ENCODE measurements around the gene RNF182. TPM values are rescaled to one million over a fixed set of nuclear protein-coding genes. Genes with fewer than 3 reads are reported as not detected.
"Not testable (repeated sequence)": the region's sequence is repeated elsewhere in the genome, so short reads cannot be mapped to it uniquely, and the experiment has no call there.

Gene RNF182
- total RNA-seq, 1 donor from 2014 or later = under 0.01 TPM

DNA sequence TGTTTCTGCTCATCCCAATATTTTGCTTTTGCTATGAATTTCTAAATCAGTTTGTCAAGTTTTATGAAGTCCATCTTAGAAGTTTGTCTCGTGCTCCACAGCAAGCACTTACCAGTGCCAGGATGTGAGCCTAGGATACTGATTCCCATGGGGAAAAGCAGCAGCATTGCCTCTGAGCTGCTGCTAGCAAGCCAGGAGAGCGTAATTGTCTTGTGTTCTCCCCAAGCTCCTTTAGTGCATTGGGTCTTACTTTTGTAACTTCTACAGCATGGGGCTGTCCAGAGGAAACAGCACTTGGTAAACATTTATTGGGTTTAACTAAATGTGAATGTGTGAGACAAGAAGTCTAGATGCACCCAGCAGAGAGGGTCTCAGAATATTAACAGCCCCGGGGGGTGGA, 76.1 kb downstream of the RNF182 start:
- peak in 1 of 2 donors; percentile 5 for DNase-seq (ENCODE audit: low read depth in 2 of 2)

DNA sequence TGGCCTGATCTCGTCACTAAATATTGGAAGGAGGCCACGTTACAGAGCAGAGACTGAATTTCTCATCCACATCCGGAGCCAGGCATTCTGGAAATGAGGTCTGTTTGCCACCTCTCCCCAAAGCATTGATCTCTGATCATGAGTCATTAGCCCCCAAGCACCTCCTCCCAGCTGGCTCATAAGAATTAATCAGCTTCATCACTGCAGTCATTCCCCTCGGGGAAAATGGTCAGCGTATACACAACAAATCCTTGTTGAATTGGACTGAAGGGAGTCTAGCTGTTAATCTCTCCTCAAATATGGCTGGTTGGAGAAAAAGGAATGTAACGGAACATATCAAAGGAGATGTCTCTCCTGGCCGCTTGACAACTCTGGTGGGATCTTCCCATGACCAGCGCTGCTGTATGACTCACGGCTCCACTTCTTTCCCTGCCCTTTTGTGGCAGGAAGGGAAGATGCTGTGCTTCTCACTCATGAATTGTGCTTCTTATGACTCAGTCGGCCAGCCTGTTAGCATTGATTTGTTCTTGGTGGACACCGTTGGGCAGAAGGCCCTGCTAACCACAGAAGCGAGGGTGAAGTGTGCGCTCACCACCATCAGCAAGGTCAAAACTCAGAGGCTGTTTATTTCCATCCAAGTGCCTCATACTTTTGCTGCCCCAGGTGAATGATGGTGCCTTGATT, 76.7 kb downstream of the RNF182 start:
- DNase-seq (ENCODE audit: low read depth in 2 of 2) = peak in 1 of 2 donors; percentile 92

- no peak for DNase-seq (ENCODE audit: low read depth in 2 of 2)
Observed at GRCh38 chr6:14002176-14002947, 77.6 kb downstream of the RNF182 start.

DNA sequence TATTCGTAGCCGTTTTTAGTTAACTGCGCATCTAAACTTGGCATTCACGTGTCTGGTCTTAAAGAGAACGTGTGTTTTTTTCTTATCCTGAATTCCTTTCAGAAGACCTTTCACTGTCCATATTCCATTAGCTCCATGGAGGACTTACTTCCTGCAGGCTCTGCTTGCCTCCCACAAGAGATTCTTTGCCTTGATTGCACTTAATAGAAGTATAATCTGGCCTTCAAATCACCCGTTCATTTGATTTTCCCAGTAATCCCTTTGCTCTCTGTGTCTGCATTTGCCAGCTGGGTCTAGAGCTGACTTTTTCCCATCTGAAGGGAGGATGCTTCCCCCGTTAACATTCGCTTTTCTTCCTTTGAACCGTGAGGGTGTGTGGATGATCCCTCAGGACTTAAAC, 79.5 kb downstream of the RNF182 start:
- DNase-seq (ENCODE audit: low read depth in 2 of 2) = no peak

- no peak for DNase-seq (ENCODE audit: low read depth in 2 of 2)
Observed at GRCh38 chr6:14008809-14009208, 84.1 kb downstream of the RNF182 start.

GRCh38 chr6:14009431-14009830, 84.7 kb downstream of the RNF182 start:
- DNase-seq (ENCODE audit: low read depth in 2 of 2) = no peak

GRCh38 chr6:14010275-14010674, 85.5 kb downstream of the RNF182 start:
- no peak for DNase-seq (ENCODE audit: low read depth in 2 of 2)

GRCh38 chr6:14012313-14013030, 87.7 kb downstream of the RNF182 start:
- DNase-seq (ENCODE audit: low read depth in 2 of 2) = no peak

GRCh38 chr6:14015964-14016363, 91.2 kb downstream of the RNF182 start:
- DNase-seq (ENCODE audit: low read depth in 2 of 2) = no peak

- no peak for DNase-seq (ENCODE audit: low read depth in 2 of 2)
Observed at GRCh38 chr6:14016432-14016831, 91.7 kb downstream of the RNF182 start.

GRCh38 chr6:14016935-14017625, 92.3 kb downstream of the RNF182 start:
- no peak for DNase-seq (ENCODE audit: low read depth in 2 of 2)

GRCh38 chr6:14017626-14018475, 93.1 kb downstream of the RNF182 start:
- DNase-seq (ENCODE audit: low read depth in 2 of 2) = no peak

- DNase-seq (ENCODE audit: low read depth in 2 of 2) = not testable (repeated sequence)
Observed at GRCh38 chr6:14018559-14018958, 93.8 kb downstream of the RNF182 start.

- DNase-seq (ENCODE audit: low read depth in 2 of 2) = no peak
Observed at GRCh38 chr6:14020551-14020950, 95.8 kb downstream of the RNF182 start.

DNA sequence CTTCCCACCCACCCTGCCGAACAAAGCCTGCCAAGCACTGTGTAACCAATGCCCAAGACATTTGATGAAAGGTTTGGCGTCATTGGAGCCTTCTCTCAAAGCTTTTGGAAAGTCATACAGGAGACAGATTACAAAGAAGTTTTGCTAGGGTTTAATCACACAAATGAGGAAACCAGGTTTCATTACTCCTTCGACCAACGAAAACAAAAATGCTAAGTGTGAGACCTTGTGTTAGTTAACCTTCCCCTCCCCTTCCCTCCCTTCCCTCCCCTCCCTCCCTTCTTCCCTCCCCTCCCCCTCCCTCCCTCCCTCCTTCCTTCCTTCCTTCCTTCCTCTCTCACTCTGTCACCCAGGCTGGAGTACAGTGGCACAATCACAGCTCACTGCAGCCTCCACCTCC, 96.7 kb downstream of the RNF182 start:
- DNase-seq (ENCODE audit: low read depth in 2 of 2) = no peak

- no peak for DNase-seq (ENCODE audit: low read depth in 2 of 2)
Observed at GRCh38 chr6:14022673-14023072, 97.9 kb downstream of the RNF182 start.

- DNase-seq (ENCODE audit: low read depth in 2 of 2) = no peak
Observed at GRCh38 chr6:14023855-14024254, 99.1 kb downstream of the RNF182 start.

- no peak for DNase-seq (ENCODE audit: low read depth in 2 of 2)
Observed at GRCh38 chr6:14025160-14025559, 100.4 kb downstream of the RNF182 start.

DNA sequence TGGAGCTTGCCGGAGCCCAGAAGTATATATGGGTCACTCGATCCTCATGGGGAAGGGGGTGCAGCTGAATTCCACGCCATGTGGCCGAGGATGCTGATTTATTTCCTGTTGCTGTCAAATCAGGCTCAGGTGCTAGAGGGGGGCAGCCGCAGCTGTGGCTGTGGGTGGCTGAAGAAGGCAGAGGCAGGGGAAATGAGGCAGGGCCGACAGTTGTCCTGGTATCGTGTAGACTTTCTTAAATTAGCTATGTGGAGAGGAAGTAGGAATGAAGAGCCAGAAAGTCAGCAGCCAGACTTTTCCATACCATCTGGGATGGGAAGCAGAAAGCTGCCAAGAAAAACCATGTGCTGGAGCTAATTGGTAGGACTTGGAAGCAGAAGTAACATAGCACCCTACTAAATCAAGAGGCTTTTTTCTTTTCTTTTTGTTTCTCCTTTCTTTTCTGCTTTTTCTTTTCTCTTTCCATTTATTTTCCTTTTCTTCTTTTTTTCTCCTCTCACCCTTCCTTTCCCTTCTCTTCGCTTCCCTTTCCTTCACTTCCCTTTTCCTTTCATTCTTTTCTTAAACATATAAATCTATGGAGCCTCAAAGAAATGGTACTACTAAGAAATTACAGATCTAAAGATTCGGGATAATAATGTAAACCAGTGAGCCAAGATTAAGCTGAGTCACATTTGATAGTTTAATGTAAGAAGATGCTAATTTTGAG, 102.2 kb downstream of the RNF182 start:
- DNase-seq (ENCODE audit: low read depth in 2 of 2) = peak; percentile 47 to 63

DNA sequence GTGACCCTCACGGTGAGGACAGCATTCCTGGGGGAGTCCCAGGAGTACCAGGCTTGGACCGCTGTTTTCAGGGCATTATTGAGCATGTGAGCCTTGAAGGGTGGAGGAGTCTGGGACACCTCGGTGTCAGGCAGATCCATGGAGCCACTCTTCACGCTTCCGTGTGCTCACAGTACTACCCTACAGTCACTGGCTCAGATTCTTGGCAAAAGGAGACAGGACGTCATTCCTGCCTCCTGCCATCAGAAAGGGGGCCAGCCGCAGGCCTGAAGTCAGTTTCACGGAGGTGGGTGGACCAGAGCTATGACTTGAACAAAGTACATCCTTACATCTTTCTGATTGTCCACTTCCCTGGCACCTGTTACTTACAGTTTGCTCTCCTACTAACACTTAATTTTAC, 103.9 kb downstream of the RNF182 start:
- no peak for DNase-seq (ENCODE audit: low read depth in 2 of 2)
